RWPE1 (cell line): ENCODE measurements around the gene SRPK3.

Experiments used
- CTCF ChIA-PET: fragments of 350-600 bp; sonication (Branson Sonifier 250); formaldehyde crosslinking; extraction: SDS; loops from one replicate; lab custom pipeline; 2021; lab: Yijun Ruan, JAX
- POLR2A ChIA-PET: fragments of 400-600 bp; formaldehyde crosslinking; extraction: SDS; loops from one replicate; lab custom pipeline; 2020; ENCODE audit warnings: antibody characterized with exemption; ENCODE audit not compliant: low non-redundant PET; lab: Yijun Ruan, JAX
- DNase-seq: peaks from one replicate; pipeline ENCODE4 v3.0.0; 2012; ENCODE audit warnings: low spot score
- H3K27ac ChIP-seq: fragments of 450-650 bp; 2 replicates; pipeline ENCODE4 v1.5.1; 2017
- CTCF ChIP-seq: fragments of 450-650 bp; conservative IDR thresholded peaks from 2 replicates; pipeline ENCODE4 v1.5.1; 2017; ENCODE audit warnings: low read depth, mild to moderate bottlenecking

Gene SRPK3

GRCh38 chrX:153824348-153824747 lies 43.5 kb downstream of the SRPK3 start:
- ChIA-PET CTCF (no interaction called here), POLR2A (no interaction called here)
- TF ChIP-seq CTCF, result no peak
- no peak overlapping the region for H3K27ac ChIP-seq
- no peak for DNase-seq

GRCh38 chrX:153825042-153825441 lies 44.2 kb downstream of the SRPK3 start:
- CTCF ChIA-PET, result no interaction called here
- no peak overlapping the region for H3K27ac ChIP-seq

GRCh38 chrX:153827016-153827415 lies 46.2 kb downstream of the SRPK3 start:
- H3K27ac ChIP-seq, result no peak overlapping the region
- ChIA-PET CTCF (no interaction called here), POLR2A (no interaction called here)
- no peak for DNase-seq
- no peak for TF ChIP-seq CTCF

More at GRCh38 chrX:153825042-153825441, 44.2 kb downstream of the SRPK3 start:
- POLR2A ChIA-PET, result no interaction called here
- no peak for TF ChIP-seq CTCF
- DNase-seq, result no peak

GRCh38 chrX:153827903-153828302 lies 47.1 kb downstream of the SRPK3 start:
- ChIA-PET POLR2A (no interaction called here), CTCF (interaction anchor here (0.7 kb wide), 1 partner anchor 430 kb away, joined by 4 read pairs; no protein-coding TSS in a partner anchor)
- DNase-seq, result no peak
- no peak overlapping the region for H3K27ac ChIP-seq
- TF ChIP-seq CTCF, result no peak

- no peak for DNase-seq
- TF ChIP-seq CTCF, result no peak
- POLR2A ChIA-PET, result no interaction called here
- CTCF ChIA-PET, result interaction anchor here (0.7 kb wide), 1 partner anchor 430 kb away, joined by 4 read pairs; no protein-coding TSS in a partner anchor
- no peak overlapping the region for H3K27ac ChIP-seq
These were observed 47.5 kb downstream of the SRPK3 start for GRCh38 chrX:153828308-153828707.

- DNase-seq, result no peak
- ChIA-PET CTCF (no interaction called here), POLR2A (no interaction called here)
- H3K27ac ChIP-seq, result no peak overlapping the region
- no peak for TF ChIP-seq CTCF
These were observed 48.1 kb downstream of the SRPK3 start for GRCh38 chrX:153828723-153829548.
